H9 (cell line): ENCODE data around the gene SPATA20. TPM values are rescaled to one million over a fixed set of nuclear protein-coding genes. Genes with fewer than 3 reads are reported as not detected.

ENCODE experiments used
- DNase-seq: peaks from one replicate; pipeline ENCODE4 v3.0.0-alpha.2; 2017
- H2AFZ ChIP-seq: one replicate; pipeline ENCODE4 v1.6.1; 2013; ENCODE audit warnings: mild to moderate bottlenecking, low read length, control low read depth, moderate library complexity
- H2AK5ac ChIP-seq: 2 replicates; pipeline ENCODE4 v1.6.1; 2013; ENCODE audit warnings: low read length, control low read depth, mixed read lengths; ENCODE audit not compliant: insufficient read length
- H2BK120ac ChIP-seq: one replicate; pipeline ENCODE4 v1.6.1; 2013; ENCODE audit warnings: low read depth, mild to moderate bottlenecking, low read length, control low read depth, inconsistent platforms; ENCODE audit not compliant: poor library complexity, severe bottlenecking
- H2BK12ac ChIP-seq: 2 replicates; pipeline ENCODE4 v1.6.1; 2013; ENCODE audit warnings: low read length, control low read depth, mixed read lengths, low read depth; ENCODE audit not compliant: insufficient read length
- H2BK15ac ChIP-seq: 2 replicates; pipeline ENCODE4 v1.6.1; 2013; ENCODE audit warnings: low read depth, low read length, control low read depth
- H2BK20ac ChIP-seq: one replicate; pipeline ENCODE4 v1.6.1; 2013; ENCODE audit warnings: low read depth, mild to moderate bottlenecking, low read length, control low read depth, inconsistent platforms; ENCODE audit not compliant: poor library complexity, severe bottlenecking
- H2BK5ac ChIP-seq: 2 replicates; pipeline ENCODE4 v1.6.1; 2013; ENCODE audit warnings: low read length, control low read depth, mixed read lengths; ENCODE audit not compliant: insufficient read length
- H3K14ac ChIP-seq: 2 replicates; pipeline ENCODE4 v1.6.1; 2013; ENCODE audit warnings: low read length, control low read depth; ENCODE audit not compliant: insufficient read depth
- H3K18ac ChIP-seq: 2 replicates; pipeline ENCODE4 v1.6.1; 2013; ENCODE audit warnings: low read depth, mild to moderate bottlenecking, mixed read lengths, low read length, control low read depth; ENCODE audit not compliant: insufficient read length
- H3K23ac ChIP-seq: 2 replicates; pipeline ENCODE4 v1.6.1; 2013; ENCODE audit warnings: low read length, control low read depth, mixed read lengths, low read depth; ENCODE audit not compliant: insufficient read length
- H3K23me2 ChIP-seq: 2 replicates; pipeline ENCODE4 v1.6.1; 2013; ENCODE audit warnings: low read depth, mild to moderate bottlenecking, mixed read lengths, low read length, control low read depth; ENCODE audit not compliant: insufficient read length, poor library complexity, severe bottlenecking
- H3K27ac ChIP-seq: 2 replicates; pipeline ENCODE4 v1.5.1; 2013; ENCODE audit warnings: low read length, control low read depth, mixed read lengths, low read depth; ENCODE audit not compliant: insufficient read length
- H3K27me3 ChIP-seq: 2 replicates; pipeline ENCODE4 v1.6.1; 2013; ENCODE audit warnings: low read length, control low read depth, inconsistent platforms; ENCODE audit not compliant: insufficient read depth
- H3K4ac ChIP-seq: 2 replicates; pipeline ENCODE4 v1.6.1; 2013; ENCODE audit warnings: low read depth, mild to moderate bottlenecking, control low read depth, inconsistent platforms, low read length, moderate library complexity
- H3K4me1 ChIP-seq: 2 replicates; pipeline ENCODE4 v1.6.1; 2013; ENCODE audit warnings: low read length, control low read depth, inconsistent platforms; ENCODE audit not compliant: insufficient read depth
- H3K4me2 ChIP-seq: 2 replicates; pipeline ENCODE4 v1.6.1; 2013; ENCODE audit warnings: low read length, control low read depth, mixed read lengths; ENCODE audit not compliant: insufficient read length, insufficient read depth
- H3K56ac ChIP-seq: 2 replicates; pipeline ENCODE4 v1.6.1; 2013; ENCODE audit warnings: low read depth, mild to moderate bottlenecking, mixed read lengths, low read length, control low read depth; ENCODE audit not compliant: insufficient read length
- H3K79me1 ChIP-seq: 2 replicates; pipeline ENCODE4 v1.6.1; 2013; ENCODE audit warnings: low read depth, mild to moderate bottlenecking, moderate library complexity, low read length, control low read depth, inconsistent platforms; ENCODE audit not compliant: insufficient read depth, poor library complexity, severe bottlenecking
- H3K79me2 ChIP-seq: 2 replicates; pipeline ENCODE4 v1.6.1; 2013; ENCODE audit warnings: low read length, control low read depth, inconsistent platforms; ENCODE audit not compliant: insufficient read depth
- H3K9ac ChIP-seq: 2 replicates; pipeline ENCODE4 v1.6.1; 2013; ENCODE audit warnings: low read length, control low read depth, mixed read lengths; ENCODE audit not compliant: insufficient read length; ENCODE audit errors: extremely low read depth
- H3K9me3 ChIP-seq: one replicate; pipeline ENCODE4 v1.6.1; 2013; ENCODE audit warnings: low read depth, low read length, inconsistent platforms; ENCODE audit not compliant: control insufficient read depth
- H3T11ph ChIP-seq: one replicate; pipeline ENCODE4 v1.6.1; 2013; ENCODE audit warnings: mild to moderate bottlenecking, low read length, control low read depth, inconsistent platforms
- H4K20me1 ChIP-seq: one replicate; pipeline ENCODE4 v1.6.1; 2013; ENCODE audit not compliant: control insufficient read depth, insufficient read length, insufficient read depth
- H4K5ac ChIP-seq: 2 replicates; pipeline ENCODE4 v1.6.1; 2013; ENCODE audit warnings: low read depth, mild to moderate bottlenecking, mixed read lengths, low read length, control low read depth; ENCODE audit not compliant: insufficient read length
- H4K8ac ChIP-seq: replicated peaks from 2 replicates; pipeline ENCODE4 v1.6.1; 2013; ENCODE audit warnings: low read length, control low read depth, mixed read lengths, low read depth; ENCODE audit not compliant: insufficient read length
- H4K91ac ChIP-seq: 2 replicates; pipeline ENCODE4 v1.6.1; 2013; ENCODE audit warnings: low read depth, mild to moderate bottlenecking, moderate library complexity, mixed read lengths, low read length, control low read depth; ENCODE audit not compliant: insufficient read length
- H3K27ac Mint-ChIP-seq, 3 experiments: 2 replicates in 2 of 3; 3 replicates in 1 of 3; pipeline ENCODE4 v1.8.0; 2020 to 2021; ENCODE audit warnings: mixed read lengths in 3 of 3, mild to moderate bottlenecking in 1 of 3, moderate library complexity in 1 of 3
- H3K27me3 Mint-ChIP-seq: 2 replicates; pipeline ENCODE4 v1.8.0; 2021; ENCODE audit warnings: low read depth, mild to moderate bottlenecking, moderate library complexity, mixed read lengths
- H3K36me3 Mint-ChIP-seq, 3 experiments: 2 replicates in 2 of 3; 3 replicates in 1 of 3; pipeline ENCODE4 v1.8.0; 2020 to 2021; ENCODE audit warnings: low read depth in 3 of 3, mixed read lengths in 3 of 3; ENCODE audit not compliant: insufficient read depth in 1 of 3
- H3K4me1 Mint-ChIP-seq, 2 experiments: 2 replicates each; pipeline ENCODE4 v1.8.0; 2020; ENCODE audit warnings: mixed read lengths in 2 of 2
- H3K4me3 Mint-ChIP-seq, 2 experiments: 2 replicates in 1 of 2; 3 replicates in 1 of 2; pipeline ENCODE4 v1.8.0; 2020 to 2021; ENCODE audit warnings: mild to moderate bottlenecking in 2 of 2, mixed read lengths in 2 of 2, moderate library complexity in 1 of 2
- H3K9me3 Mint-ChIP-seq, 2 experiments: 2 replicates in 1 of 2; 3 replicates in 1 of 2; pipeline ENCODE4 v1.8.0; 2020; ENCODE audit warnings: mild to moderate bottlenecking in 2 of 2, mixed read lengths in 2 of 2, moderate library complexity in 1 of 2
- CTCF ChIP-seq: fragments of 200-600 bp; sonication (generic); conservative IDR thresholded peaks from 3 replicates; pipeline ENCODE4 v1.8.0; 2021; ENCODE audit warnings: antibody characterized with exemption, mild to moderate bottlenecking
- WGBS: extraction: QIAGEN DNeasy Blood & Tissue Kit; methylation state at CpG from one replicate; pipeline ENCODE4 v1.1.7; 2013; ENCODE audit warnings: missing lambda C conversion rate, low lambda C conversion rate, mixed read lengths; ENCODE audit not compliant: insufficient read length; ENCODE audit errors: extremely low coverage; 5-methylcytosine and 5-hydroxymethylcytosine counted together
- total RNA-seq: library from RNA; stranded (reverse); gene quantifications from 2 replicates; pipeline ENCODE4 v1.2.1, GENCODE V29; 2021

The SPATA20 gene
- total RNA-seq, 1 experiment from 2014 or later, result 23.9 TPM

- peaks cover 19 to 23% of the 10 kb centered on the region in 2 experiments for H3K4me1 Mint-ChIP-seq
- no peak overlapping the region for H2AFZ ChIP-seq
These were observed 306 bp upstream of the SPATA20 start for GRCh38 chr17:50546701-50547034.

More at GRCh38 chr17:50546701-50547034, 306 bp upstream of the SPATA20 start:
- H3K27me3 ChIP-seq, result no peaks in the 10 kb centered on the region
- DNase-seq, result no peak
- no peak overlapping the region for H3K4ac ChIP-seq
- Mint-ChIP-seq H3K4me3 (peak overlapping the region; percentile 30 to 44; a peak in 3 of 5 replicates), H3K27ac (no peak overlapping the region), H3K9me3 (no peaks in the 10 kb centered on the region), H3K36me3 (no peaks in the 10 kb centered on the region; a peak in 1 of 7 replicates), H3K27me3 (peaks cover 27% of the 10 kb centered on the region)
- H2BK5ac ChIP-seq, result no peak overlapping the region
- H3K9me3 ChIP-seq, result no peaks in the 10 kb centered on the region
- H3T11ph ChIP-seq, result no peak overlapping the region
- H3K23me2 ChIP-seq, result peaks cover 6% of the 10 kb centered on the region
- no peaks in the 10 kb centered on the region for H3K79me1 ChIP-seq
- H3K23ac ChIP-seq, result no peak overlapping the region
- no CpG with 5 or more reads among the region's 4 CpGs for WGBS
- H2BK12ac ChIP-seq, result no peak overlapping the region
- no peak overlapping the region for H4K5ac ChIP-seq
- no peak overlapping the region for H3K4me2 ChIP-seq
- H2BK15ac ChIP-seq, result no peak overlapping the region
- H4K8ac ChIP-seq, result no peak overlapping the region
- H4K91ac ChIP-seq, result no peak overlapping the region
- H3K18ac ChIP-seq, result no peak overlapping the region
- no peak overlapping the region for H2BK20ac ChIP-seq
- H3K4me1 ChIP-seq, result peaks cover 2% of the 10 kb centered on the region; the same call in 1 of the 2 replicates
- no peak overlapping the region for H3K14ac ChIP-seq
- no peak overlapping the region for H3K9ac ChIP-seq
- no peak overlapping the region for H2BK120ac ChIP-seq
- H4K20me1 ChIP-seq, result no peaks in the 10 kb centered on the region
- no peak for TF ChIP-seq CTCF
- no peak overlapping the region for H3K27ac ChIP-seq
- H3K56ac ChIP-seq, result no peak overlapping the region
- H2AK5ac ChIP-seq, result no peak overlapping the region
- no peaks in the 10 kb centered on the region for H3K79me2 ChIP-seq
